Lower leg skin (tissue), 4 donors: ENCODE measurements around the gene HENMT1. TPM values are rescaled to one million over a fixed set of nuclear protein-coding genes. Genes with fewer than 3 reads are reported as not detected.

Source experiments
- total RNA-seq, 4 donors: library from RNA; depleted of rRNA; stranded (reverse); fragments of >200 nt; gene quantifications; one replicate each; pipeline ENCODE4 v1.1.0, GENCODE V29; 2016

Gene HENMT1
- total RNA-seq, 4 donors from 2014 or later = 2.0 to 3.9 (median 2.2) TPM

Other genes starting within 250 kb of the HENMT1 start
- under 1 TPM in 1 of 4 donors, not detected in 3; 0.25 TPM for gene NBPF6, start 210.8 kb downstream of the HENMT1 start, total RNA-seq
- 1 to 10 TPM; 4.8 to 7.3 (median 5.5) TPM for gene EEIG2, start 101.0 kb downstream of the HENMT1 start, total RNA-seq
- 10 to 100 TPM; 12.8 to 38.9 (median 18.4) TPM for gene PRPF38B, start 31.2 kb upstream of the HENMT1 start, total RNA-seq
- gene FNDC7, start 51.8 kb upstream of the HENMT1 start, total RNA-seq = not detected
- gene STXBP3, start 85.6 kb upstream of the HENMT1 start, total RNA-seq = 10 to 100 TPM; 57.4 to 80.7 (median 69.5) TPM
- 1 to 10 TPM; 2.8 to 5.5 (median 3.5) TPM for gene AKNAD1, start 196.0 kb upstream of the HENMT1 start, total RNA-seq
- gene GPSM2, start 215.9 kb upstream of the HENMT1 start, total RNA-seq = 100 to 1,000 TPM; 100 to 129 (median 122) TPM